Stimulated activated CD4-positive, alpha-beta T cell treated with anti-CD3 and anti-CD28 coated beads, Interleukin-1b, Interleukin-23, amount 100 ng/mL, for 4 hours (primary cell): ENCODE measurements around the gene SLC10A3.

Experiments used
- DNase-seq, 2 donors: peaks; one replicate each; pipeline ENCODE4 v3.0.0-alpha.2; 2020; ENCODE audit warnings: low read depth in 2 of 2

The SLC10A3 gene

GRCh38 chrX:154440623-154441357, 49.6 kb downstream of the SLC10A3 start:
- no peak for DNase-seq

GRCh38 chrX:154439841-154440240, 50.6 kb downstream of the SLC10A3 start:
- DNase-seq = no peak

- no peak for DNase-seq
These were observed 52.2 kb downstream of the SLC10A3 start for GRCh38 chrX:154437971-154438893.
